ENCODE results near the gene SLC12A8.

GRCh38 chr3:125234831-125235230 is 22.3 kb upstream of the SLC12A8 start:
- TF ChIP-seq CTCF (conservative IDR thresholded peaks at IDR 0.05; ENCODE audit: low read length) (no peak), EZH2phosphoT487 (IDR thresholded peaks at IDR 0.05; ENCODE audit: borderline replicate concordance) (no peak)

Measured in Loucy (cell line).